GM19324 (cell line): ENCODE results near the gene AKAP7.

Experiments
- ATAC-seq: cut with Tn5 transposase; IDR thresholded peaks from one replicate; pipeline ENCODE4 v1.9.1; 2021; ENCODE audit warnings: mild to moderate bottlenecking, moderate library complexity; ENCODE audit not compliant: unreplicated experiment, low FRiP score

AKAP7 gene

DNA sequence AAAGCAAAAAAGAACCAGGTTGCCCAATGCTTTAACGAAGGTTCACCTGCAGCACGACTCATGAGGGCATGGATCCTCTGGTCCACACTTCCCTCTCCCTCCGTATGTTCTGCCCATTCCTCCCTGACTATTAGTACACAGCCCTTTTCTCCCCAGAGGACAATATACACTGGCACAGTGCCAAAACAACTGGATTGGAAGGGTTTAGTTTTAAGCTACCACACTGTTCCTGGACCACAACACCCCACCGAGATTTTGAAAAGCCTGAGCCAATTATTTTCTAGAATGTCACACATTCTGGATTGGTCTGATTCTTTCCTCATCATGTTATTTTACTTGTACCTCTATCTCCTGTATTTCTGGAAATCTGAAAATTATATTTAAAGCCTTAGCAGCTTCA is 2.9 kb upstream of the AKAP7 start:
- ATAC-seq, result no peak

- ATAC-seq, result no peak
These were observed 867 bp upstream of the AKAP7 start for GRCh38 chr6:131134220-131134979.

DNA sequence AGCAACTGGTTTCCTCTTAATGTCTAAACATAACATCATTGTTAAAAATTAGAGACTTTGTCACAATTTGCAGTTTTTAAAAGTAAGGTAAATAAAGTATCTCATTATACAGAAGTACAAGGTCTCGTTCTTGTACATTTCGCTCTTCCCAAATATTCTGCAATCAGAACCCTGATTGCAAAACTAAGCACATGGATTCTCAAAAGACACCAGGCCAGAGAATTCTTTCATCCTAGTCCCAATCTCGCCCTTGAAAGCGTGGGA is 355 bp upstream of the AKAP7 start:
- no peak for ATAC-seq

DNA sequence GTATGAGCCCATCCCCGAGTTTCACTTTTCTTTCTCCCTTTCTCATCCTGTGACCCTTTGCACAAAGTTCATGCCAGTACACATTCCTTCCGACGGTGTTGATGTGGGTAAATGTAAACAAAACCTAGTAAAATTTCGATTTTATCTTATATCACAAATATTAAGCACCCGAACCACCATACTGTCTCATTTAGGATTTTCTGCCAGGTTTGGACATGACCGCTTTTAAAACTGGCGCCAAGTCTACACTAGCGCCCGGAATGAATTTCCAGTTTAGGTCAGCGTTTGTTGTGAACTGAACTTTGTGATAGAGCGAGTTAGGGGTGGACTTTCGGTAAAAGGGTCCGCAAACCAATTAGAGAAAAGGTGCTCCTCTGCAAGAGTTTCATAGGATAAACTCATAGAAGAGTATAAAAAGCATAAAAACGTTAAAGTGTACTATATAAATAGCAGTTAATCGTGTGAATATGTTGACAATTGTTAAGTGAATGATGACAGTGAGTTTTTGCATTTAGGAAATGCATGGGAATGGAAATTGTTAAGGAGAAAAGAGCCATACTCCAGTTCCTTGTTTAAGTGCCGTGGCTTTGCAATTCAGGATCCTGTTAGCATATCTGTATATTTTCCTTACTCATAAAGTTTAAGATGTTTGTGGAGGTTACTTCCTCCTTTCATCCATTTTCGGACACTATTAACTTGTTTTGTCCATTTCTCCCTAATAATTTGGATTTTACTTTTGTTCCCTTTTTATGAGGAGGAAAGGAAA is 937 bp downstream of the AKAP7 start:
- ATAC-seq, result no peak

DNA sequence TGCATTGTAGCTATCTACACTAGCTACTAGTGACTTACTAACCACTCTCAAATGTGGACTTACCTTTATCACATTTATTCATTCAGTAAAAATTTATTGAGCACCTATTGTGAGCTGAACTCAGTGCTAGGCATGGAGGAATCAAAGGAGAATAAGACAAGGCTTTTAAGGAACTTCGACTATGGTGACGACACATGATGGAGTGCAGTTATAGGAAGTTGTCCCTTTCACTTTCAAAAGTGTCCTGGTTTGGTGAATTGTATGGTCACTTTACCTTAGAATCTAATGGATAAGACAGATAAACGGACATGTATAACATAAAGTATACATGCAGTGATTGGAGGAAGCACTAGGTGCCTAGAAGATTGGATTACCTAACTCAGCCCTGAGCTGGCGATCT is 4.3 kb downstream of the AKAP7 start:
- ATAC-seq, result no peak

GRCh38 chr6:131143319-131143718 is 8.1 kb downstream of the AKAP7 start:
- no peak for ATAC-seq

- no peak for ATAC-seq
These were observed 11.6 kb downstream of the AKAP7 start for GRCh38 chr6:131146865-131147264.

- no peak for ATAC-seq
These were observed 21.1 kb downstream of the AKAP7 start for GRCh38 chr6:131156411-131156810.

- ATAC-seq, result no peak
These were observed 24.3 kb downstream of the AKAP7 start for GRCh38 chr6:131159578-131159977.

GRCh38 chr6:131160254-131160758 is 25.0 kb downstream of the AKAP7 start:
- ATAC-seq, result no peak

GRCh38 chr6:131161987-131162386 is 26.7 kb downstream of the AKAP7 start:
- ATAC-seq, result no peak

DNA sequence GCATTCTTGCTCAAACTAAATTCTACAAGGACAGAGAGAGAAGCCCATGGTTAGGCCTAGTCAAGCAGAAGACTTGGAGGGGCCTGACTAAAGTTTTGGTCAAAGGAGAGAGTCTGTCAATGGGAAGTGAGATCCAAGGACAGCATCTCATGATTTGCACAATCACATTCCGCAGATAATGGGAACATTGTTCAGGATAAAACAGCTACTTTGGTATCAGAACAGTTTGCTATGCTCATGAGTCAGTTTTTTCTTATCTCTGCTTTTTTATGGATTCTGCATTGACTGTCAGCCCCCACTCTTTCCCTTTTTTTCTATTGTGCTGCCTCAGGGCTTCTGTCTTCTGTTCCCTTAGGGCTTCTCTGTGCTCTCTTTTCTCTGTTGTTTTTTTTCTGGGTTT is 28.6 kb downstream of the AKAP7 start:
- ATAC-seq, result no peak

DNA sequence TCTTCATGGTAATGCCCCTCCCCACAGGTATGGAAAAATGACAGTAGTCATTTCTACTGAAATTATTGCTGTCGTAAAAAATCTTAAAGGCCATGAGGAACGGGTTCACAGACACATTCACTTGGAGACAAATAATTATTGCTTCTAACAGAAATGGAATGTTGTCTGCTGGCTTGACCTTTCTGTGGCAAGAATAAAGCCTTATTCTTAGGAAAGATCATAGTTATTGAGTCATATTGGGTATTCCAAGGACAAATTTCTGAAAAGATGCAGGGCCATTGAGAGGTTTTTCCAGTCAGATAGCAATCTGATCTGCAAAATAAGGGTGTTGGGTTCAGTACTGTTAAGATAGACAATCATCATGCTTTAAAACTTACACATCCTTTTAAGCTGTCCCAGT is 29.2 kb downstream of the AKAP7 start:
- no peak for ATAC-seq

DNA sequence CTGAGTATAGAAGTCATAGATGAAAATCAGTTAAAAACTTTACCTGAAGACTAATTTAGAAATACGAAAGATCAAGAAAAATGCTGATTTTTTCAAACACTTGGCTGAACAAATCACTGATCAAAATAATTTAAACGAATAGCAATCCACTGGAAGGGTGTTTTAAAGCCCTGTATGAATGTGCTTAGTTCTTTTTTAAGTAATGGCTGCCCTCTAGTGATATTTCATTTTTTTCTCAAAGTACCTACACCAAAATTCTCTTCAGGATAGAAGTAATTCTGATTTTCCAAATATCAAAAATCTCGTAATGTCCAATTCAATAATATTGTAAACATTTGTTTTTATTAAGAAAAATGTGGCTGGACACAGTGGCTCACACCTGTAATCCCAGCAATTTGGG is 32.5 kb downstream of the AKAP7 start:
- no peak for ATAC-seq

DNA sequence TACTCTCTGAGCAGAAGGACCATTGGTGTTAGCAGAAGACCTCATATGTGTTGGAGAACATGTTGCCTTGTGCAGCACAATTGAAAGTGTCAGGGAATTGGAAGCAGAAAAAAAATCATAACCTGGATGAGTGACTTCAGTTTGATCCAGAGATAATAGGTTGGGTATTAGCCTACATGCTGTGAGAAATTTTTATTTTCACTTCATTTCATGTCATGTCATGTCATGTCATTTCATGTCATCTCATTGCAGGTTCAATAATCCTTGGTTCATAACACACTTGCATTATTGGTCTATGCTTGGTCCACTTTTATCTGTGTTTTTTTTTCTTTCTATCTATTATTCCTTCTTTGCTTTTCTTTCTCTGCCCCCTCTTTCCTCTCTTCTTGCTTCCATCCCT is 34.3 kb downstream of the AKAP7 start:
- no peak for ATAC-seq

DNA sequence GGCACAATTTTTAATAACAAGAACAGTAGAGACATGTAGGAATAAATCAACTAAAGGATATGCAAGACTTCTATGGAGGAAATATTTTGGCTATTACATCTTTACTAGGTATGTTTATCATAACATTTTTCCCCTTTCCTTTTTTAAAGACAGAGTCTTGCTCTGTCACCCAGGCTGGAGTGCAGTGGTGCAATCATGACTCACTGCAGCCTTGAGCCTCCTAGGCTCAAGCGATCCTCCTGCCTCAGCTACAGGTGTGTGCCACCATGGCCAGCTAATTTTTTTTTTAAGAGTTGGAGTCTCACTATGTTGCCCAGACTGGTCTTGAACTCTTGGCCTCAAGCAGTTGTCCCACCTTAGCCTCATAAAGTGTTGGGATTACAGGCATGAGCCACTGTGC is 37.0 kb downstream of the AKAP7 start:
- no peak for ATAC-seq

GRCh38 chr6:131173680-131174079 is 38.4 kb downstream of the AKAP7 start:
- no peak for ATAC-seq

- ATAC-seq, result no peak
These were observed 40.3 kb downstream of the AKAP7 start for GRCh38 chr6:131175564-131175963.

- no peak for ATAC-seq
These were observed 42.7 kb downstream of the AKAP7 start for GRCh38 chr6:131177996-131178395.

- no peak for ATAC-seq
These were observed 47.7 kb downstream of the AKAP7 start for GRCh38 chr6:131182991-131183425.

GRCh38 chr6:131183427-131184095 is 48.3 kb downstream of the AKAP7 start:
- no peak for ATAC-seq

- ATAC-seq, result no peak
These were observed 56.3 kb downstream of the AKAP7 start for GRCh38 chr6:131191590-131191989.
